Hindlimb muscle (tissue), 1 donor: ENCODE results near the gene TBX2. TPM values are rescaled to one million over a fixed set of nuclear protein-coding genes. Genes with fewer than 3 reads are reported as not detected.

Experiments
- DNase-seq: peaks from one replicate; pipeline ENCODE4 v3.0.0-alpha.2; 2013
- polyA plus RNA-seq: library from polyadenylated mRNA; unstranded; fragments of 120-200 nt; gene quantifications from one replicate; pipeline ENCODE4 v1.2.1, GENCODE V29; 2013; ENCODE audit not compliant: insufficient read length

The TBX2 gene
- polyA plus RNA-seq, 1 donor, result 12.2 TPM

DNA sequence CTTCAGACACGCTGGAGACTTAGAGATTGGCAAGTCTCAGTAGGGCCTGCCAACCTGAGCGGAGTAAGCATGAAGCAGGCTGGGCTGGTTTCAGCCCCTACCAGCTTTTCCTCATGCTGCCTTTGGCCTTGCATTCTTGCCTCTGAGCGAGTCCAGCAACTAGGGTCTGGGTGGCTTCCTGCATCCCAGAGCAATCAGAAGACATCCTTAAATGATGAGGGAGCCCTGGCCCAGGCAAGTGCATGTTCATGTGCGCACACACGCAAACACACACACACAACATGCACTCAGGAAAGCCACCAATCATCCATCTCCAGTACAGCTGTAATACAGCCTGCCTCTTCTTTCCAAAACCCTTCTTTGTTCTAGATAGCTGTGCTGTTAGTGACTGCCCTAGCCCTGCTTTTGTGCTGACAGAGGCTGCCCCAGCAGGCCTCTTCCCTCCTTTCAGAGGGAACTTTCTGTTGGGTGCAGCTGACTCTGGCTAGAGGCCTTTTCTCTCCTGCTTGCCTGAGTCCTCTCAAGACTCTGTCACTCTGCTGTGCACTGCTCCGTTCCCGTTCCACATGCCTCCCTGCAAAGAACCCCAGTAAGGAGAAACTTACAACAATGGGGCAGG is 30.7 kb upstream of the TBX2 start:
- DNase-seq, result no peak

DNA sequence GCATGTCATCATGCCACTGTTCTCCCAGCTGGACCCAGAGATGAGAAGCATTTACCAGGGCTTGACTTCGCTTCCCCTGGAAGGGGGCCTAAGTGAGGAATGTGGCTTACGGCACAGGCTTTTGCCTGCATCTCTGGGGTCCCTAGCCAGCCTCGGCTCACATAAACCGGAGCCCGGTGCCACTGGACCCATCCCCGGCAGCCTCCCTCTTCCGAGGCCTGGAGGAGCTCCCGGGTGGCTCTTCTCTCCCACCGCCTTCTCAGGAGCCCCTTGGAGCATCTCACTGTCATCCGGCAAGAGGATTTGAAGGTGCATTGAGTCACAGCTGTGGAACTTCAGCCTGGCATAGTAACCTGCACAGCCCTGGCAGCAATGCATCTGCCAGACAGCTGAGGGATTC is 29.9 kb upstream of the TBX2 start:
- no peak for DNase-seq

DNA sequence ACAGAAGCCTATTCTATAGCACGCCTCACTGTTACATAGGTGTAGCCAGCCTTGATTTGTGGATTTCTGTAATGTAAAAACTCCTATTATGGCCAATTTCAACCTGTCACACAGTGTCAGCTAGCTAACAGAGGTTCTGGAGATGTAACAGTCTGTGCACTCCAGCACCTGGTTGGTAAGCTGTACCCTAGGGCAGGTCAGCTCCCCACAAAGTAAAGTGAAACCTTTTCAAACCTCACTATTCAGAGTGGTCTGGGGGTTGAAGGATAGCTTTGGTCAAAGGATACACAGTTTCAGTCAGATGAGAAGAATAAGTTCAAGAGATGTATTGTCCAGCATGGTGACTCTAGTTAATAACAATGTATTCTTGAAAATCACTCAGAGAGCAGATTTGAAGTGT is 28.5 kb upstream of the TBX2 start:
- DNase-seq, result no peak

DNA sequence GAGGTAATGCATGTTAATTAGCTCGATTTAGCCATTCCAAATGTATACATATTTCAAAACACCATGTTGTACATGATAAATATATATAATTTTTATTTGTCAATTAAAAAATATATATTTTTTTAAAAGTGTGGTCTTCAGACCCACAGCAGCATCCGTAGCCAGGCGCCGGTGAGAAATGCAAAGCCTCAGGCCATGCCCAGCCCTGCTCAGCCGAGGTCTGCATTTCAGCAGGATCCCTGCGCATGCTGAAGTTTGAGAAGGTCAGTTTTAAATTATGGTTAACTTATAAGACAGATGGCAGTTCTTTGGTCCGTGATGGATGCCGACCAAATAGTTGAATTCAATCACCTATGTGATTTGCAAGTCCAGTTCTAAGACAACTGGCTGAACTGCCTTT is 28.0 kb upstream of the TBX2 start:
- no peak for DNase-seq

DNA sequence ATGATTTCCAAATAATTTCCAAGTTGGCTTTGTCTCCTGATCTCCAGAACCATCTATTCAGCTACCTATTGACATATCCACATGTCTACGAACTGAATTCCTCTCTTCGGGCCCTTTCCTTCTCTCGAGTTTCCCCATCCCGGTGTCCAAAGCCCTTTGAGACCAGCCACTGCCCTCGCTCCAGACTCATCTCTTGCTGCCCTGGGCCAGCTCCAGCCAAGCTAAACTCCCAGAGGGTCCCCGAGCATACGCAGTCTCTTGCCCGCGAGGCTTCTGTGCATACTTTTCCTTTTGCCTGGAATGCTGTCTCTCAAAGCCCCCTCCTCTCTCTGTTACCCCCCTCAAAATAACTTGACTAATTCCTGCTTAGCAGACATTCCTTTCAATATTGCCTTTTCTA is 27.2 kb upstream of the TBX2 start:
- DNase-seq, result no peak

DNA sequence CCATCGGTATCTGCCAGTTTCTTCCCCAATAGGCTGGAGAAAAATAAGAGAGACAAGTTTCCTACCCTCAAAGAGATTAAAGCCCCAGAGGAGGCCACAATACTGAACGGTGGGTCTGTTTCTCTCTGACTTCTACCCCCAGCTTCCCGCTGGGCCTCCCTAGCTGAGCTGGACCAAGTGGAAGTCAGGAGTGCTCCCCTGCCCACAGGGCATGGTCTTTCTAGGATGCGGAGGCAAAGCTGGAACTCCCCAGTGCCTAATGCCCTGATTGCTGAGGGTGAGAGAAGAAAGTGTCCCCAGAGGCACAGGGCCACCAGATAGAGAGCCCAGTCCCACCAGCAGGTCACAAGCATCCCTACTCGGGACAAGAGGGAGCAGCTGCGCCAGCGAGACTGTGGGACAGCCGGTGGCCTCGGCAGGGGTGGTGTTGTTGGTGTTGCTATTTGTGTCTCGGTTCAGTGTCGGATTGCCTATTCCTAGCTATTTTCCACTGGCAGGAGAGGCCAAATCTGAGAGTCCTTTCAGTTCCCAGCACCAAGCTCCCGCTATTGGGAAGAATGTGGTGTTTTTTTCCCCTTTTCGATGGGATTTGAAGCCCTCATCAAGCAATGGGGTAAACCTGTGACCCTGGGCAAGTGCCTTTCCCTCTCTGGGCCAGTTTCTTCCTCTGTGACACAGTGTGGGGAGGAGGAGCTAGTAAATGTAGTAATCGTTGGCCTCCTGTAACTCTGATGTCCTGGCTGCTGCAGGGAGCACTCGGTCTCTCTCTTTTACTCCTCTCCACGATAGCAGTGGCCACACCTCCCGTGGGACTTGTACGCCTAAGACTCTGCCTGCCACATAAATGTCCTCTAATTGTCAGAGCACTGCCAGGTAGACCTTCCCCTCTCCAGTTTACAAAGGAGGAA is 22.5 kb upstream of the TBX2 start:
- no peak for DNase-seq

DNA sequence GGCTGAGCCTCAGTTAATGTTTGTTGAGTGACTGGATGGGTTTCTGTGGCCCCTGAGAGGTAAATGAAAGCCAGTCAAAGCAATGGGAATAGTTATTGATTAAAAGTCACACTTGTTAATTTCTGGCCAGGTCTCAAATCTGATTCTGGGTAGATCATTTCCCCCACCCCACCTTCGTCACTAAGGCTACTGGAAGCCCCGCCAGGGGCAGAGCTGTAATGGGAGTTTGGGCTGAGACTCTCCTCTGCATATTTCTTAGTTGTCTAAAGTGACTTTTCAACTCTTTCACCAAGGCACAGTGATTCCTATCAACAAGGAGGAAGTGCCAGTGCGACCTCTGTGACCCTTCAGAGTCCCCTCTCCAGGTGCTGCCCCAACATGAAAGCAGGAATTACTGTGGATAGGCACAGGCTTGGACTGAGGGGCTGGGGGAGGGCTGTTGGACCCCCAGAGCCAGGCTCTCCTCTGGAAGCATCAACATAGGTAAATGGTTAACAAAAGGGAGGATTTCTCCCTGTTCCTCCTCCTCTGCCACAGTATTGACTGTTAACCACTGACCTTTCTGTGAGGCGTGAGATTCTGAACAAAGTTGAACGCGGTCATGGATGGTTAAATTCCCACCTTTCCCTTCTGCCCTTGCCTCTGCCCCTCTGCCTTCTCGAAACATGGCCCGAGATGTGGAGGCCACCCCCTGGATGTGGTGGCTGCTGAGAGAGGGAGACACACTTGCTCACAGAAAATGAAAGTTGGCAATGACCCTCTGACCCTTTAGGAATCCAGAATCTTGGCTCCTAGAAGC is 20.8 kb upstream of the TBX2 start:
- DNase-seq, result no peak

DNA sequence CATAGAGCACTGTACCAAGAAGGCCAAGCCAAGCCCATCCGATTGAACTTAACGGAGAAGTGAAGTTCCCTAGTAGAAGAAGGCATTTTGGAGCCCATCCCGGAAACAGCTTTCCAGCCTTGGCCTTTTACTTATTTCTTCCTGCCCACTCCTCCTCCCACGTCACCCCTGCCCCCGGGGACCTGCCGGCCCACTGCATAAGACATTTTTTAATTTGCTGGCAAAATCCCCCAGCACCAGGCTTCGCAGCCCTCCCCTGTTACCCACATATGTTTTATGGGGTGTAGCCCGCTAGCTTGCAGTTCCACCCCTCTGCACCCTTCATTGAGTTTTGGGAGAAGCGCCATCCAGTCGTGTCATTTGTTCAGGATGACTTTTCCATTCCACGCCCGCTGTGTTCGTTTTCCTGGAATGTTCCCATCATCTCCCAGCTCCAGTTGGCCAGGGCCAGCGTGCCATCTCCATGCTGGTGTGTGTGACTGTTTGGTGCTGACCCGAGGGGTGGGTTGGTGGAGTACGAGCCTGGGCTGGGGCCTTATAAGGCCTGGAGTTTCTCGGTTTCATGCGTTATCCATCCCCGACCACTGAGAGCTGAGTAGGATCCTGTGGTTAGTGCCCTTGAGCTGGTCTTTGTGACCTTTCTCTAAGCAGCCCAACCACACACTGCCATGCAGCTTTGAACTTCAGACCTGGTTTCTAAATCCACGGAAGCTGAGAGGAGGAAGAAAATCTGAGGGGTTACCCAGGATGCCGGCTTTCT is 20.0 kb upstream of the TBX2 start:
- no peak for DNase-seq

DNA sequence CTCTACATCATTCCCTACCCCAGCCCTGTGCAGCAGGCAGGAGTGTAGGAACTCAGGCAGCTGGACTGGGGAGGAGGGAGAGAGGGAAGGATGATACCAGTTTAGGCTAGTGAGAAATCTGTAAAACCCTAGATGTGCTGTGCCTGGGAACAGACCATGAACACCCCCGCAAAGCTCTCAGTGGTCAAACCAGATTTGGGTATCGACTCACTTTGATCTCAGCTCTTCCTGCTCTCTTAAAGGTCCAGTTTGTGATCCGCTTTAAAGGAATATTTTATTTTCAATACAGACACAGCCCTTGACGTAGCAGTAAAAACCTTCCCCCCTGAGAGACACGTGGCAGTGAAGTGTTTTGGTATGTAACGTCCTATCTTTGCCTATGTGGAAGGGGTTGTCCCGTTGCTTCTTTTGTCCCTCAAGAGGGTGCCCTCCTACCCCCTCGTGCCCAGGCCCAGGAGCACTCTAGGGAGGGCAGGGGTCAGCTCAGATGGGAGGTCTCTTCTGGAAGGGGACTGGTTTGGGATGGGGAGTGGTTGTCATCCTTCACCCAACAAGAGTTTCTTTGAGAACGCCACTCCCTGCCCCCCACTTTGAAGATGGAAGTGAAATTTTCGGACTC is 19.3 kb upstream of the TBX2 start:
- no peak for DNase-seq

DNA sequence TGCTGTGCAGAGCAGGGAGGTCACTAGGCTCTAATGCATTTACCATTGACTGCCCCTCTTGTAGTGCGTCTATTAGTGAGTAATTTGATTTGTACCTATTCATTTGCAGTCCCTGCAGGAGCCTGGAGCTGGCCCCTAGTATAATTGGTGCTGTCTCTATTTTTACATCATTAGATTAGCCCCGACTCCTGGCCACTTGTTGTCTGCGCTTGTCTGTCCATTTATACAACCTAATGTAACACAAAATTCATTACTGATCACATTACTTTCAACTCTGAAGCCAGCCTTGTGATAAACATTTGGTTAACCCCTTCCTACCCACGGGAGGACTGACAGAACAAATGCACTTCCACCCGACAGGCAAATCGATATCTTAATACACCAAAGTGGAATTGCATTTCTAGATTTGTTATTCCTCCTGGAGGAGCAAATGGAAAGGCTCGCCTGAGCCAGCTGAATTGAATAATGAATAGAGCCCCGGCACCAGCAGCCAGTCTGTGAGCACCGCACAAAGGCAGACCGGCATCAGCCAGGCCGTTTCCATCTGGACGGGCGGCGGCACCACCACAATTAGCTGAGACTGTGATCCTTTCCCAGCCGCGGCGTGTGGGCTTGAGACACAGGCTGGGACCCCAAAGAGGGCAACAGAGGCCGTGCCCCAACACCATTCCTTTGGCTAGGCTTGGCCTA is 18.7 kb upstream of the TBX2 start:
- DNase-seq, result no peak

DNA sequence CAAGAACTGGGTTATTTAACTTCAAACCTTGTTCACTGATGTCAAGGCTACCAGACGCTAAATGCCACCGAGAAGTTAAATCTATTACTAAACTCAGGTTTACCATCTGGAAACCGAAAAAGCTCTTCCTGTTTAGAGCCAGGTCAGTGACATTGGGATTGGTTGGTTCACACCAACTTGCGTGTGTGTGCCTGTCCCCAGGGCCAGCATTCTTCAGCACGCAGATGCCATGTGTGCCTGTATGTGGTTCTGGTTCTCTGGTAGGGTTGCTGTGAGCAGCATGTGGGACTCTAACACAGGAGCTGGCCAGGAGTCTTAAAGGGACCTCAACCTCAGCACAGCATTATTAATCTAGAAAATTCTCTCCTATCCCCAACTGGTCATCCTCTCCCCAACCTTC is 18.1 kb upstream of the TBX2 start:
- DNase-seq, result no peak

DNA sequence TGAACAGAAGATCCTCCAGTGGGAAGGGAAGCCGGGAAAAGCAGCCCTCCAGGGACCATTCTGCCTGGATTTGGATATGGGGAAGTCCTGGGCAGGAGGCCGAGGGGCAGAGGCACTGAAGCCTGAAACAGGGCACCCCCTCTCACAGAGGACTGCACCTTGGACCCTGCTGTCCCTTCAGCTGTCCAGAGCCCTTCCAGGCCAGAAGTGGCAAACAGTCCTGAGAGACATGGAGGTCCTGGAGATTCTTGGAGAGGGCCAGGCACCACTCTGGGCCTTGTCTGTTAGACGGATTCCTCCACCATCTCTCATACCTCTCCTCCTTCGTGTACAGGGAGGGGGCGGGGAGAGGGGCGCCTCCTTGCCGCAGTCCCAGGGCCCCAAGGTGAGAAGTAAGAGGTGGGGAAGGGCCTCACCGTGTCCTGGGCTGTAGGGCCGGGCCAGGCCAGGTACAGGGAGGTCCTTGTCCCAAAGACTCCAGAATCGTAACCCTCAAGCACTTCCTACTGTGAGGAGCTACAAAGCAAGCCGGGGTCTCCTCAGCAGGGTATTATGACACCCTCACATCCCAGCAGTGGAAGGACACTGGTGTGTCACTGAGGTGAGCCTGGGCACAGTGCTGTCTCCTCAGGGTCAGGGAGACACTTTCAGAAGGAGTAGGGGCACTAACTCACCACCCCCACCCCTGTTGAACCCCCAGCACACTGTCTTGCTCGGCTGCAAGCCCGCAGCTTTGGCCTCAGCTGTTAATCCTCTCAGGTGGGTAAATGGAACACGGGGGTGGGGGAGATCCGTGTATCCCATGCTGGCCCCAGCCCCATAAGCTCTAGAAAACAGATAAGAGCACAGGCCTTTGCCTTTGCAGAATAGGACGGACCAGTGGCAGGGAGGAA is 16.6 kb upstream of the TBX2 start:
- DNase-seq, result no peak

DNA sequence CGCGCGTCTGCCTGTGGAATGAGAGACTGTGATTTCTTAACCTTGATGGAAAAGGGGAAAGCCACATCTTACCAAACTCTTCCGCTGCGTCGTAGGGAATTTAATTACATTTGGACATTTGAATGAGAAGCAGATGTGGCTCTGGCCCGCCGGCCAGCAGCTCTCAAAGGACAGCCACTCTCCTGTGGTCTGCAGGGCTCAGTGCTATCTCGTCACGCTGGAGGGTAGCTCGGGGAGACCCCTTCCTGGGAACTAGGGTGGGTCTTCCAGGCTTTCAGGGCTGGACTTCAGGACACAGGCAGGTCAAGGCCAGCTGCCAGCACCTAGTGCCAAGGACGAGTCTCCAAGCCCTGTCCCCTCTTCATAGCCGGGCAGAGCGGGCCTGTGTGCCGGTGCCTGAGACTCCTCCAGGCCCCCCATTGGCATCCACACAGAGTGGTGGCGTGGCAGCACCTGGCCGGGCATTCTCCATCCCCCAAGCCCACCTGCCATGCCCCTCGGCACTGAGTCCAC is 15.9 kb upstream of the TBX2 start:
- DNase-seq, result no peak

DNA sequence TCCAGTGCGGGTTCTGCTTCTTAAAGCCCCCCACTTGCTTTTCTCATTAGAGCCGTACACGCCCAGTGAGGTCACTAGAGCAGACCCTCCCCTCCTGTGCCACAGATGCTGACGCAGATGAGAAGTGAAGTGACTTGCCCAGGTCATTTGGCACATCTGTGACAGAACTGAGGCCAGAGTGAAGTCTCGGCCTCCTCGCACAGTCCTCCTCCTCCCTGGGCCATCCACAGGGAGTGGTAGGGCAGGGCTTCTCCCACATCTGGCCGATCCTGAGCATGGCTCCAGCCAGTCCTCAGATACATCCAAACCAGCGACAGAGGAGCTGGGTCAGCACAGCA is 15.3 kb upstream of the TBX2 start:
- no peak for DNase-seq

DNA sequence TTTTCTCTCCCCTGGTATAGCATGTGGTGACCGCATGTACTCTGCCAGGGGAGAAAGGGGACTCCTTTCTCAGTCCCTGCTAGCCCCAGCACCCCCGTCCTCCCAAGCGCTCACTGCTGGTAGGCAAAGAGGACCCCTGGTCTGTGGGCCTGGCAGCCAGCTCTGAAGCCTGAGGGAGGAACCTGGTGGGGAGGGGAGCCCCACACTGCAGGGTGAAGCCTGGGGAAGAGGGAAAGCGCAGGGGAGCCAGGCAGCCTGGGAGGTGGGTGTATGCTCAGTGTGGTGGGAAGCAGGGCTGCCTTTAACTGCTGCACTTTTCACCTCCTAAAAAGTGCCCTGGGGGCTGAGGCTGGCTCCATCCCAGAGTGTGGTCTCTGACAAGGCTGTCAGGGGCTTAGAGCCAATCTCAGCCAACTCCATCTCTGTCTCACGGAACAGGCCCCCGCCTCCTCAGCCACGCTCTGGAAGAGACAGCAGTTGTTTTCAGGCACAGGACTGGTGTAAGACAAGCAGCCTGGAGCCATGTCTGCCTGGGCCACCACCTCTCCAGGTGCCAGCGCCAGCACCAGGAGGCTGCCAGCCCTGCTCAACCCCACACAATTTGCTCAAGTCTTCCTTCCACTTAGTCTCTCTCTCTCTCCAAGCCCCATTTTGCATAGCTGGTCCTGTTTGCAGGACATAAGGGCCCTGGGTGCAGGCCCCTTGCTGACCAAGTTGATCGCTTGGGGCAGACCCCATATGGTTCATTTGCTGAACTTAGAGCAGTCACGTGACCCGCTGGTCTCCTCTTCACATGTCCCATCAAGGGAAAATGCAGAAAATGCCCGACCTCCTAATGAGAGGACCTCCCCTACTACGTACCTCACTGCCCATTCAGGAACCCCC is 14.7 kb upstream of the TBX2 start:
- DNase-seq, result no peak

DNA sequence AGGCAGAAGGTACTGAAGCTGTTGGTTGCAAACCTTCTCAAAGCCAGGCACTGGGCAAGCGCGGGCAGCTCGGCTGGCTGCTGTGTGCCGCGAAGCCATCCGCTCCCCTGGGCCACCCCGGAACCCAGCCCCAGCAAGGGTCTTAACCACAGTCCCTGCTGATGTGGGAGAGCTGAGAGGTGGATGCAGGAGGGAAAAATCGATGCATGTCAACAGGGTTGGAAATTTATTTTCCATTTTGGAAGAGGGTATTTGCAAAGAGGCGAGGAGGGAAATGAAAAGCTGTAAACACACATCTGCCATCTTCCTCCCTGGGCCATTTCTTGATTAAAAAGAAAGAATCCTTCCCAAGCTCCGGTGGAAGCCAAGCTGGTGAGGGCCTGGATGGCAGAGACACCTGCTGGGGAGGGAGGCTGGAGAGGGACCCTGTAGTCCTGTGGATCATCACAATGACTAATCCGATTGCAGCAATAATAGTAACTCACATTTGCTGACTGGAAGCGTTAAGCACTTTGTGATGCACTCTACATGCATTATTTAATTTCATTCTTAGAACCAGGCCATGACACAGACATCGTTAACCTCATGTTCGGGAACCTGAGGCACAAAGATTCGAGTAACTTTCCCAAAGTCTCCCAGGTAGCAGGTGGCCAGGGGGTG is 13.9 kb upstream of the TBX2 start:
- no peak for DNase-seq

DNA sequence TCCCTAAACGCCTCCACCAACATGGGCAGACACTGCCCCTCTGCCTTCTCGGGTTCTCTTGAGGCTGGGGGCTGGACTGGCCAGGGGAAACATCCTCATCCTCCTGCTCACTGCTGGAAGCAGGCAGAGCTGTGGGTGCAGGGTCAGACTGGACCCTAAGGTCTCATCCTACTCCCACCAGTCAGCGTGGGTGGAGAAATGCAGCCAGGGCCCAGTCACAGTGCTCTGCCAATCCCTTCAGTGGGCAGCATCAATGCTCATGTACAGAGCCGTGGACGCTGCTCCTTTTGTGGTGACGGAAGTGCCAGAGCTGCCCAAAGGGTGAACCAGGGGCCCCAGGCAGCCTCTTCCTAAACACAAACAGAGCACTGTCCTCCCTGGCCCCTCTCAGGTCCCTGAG is 13.4 kb upstream of the TBX2 start:
- no peak for DNase-seq

DNA sequence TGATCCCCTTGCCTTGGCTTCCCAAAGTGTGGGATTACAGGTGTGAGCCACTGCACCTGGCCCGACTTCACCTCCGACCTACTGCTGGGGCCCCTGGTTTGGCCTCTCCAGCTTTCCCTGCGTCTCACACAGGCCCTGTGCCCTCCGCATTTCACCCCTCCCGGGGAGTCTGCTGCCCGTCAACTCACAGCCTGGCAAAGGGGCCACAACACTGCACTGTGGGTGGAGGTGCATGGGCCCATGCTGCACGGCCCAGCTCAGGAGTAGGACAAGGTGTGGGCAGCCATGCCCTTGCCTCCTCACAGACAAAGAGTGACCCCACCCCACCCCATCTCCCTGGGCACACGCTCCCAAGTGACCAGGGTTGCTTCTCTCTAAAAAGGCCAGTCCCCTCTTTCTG is 12.6 kb upstream of the TBX2 start:
- no peak for DNase-seq
